Liver (tissue), 9 donors: Measurements from ENCODE around the gene ZNF57. TPM values are rescaled to one million over a fixed set of nuclear protein-coding genes. Genes with fewer than 3 reads are reported as not detected.

Experiments used
- DNase-seq: peaks from one replicate; pipeline ENCODE4 v3.0.0-alpha.2; 2017; ENCODE audit warnings: low spot score
- H3K27ac ChIP-seq, 2 donors: one replicate each; pipeline ENCODE4 v1.7.0; 2013; ENCODE audit warnings: inconsistent platforms in 2 of 2, low read length in 2 of 2, control low read depth in 1 of 2, low read depth in 1 of 2, mild to moderate bottlenecking in 1 of 2
- H3K27me3 ChIP-seq, 4 donors: one replicate each; pipeline versions ENCODE4 v1.6.1 to v1.7.0; 2013; ENCODE audit warnings: low read length in 3 of 4, inconsistent platforms in 1 of 4, mild to moderate bottlenecking in 1 of 4, moderate library complexity in 1 of 4; ENCODE audit not compliant: control insufficient read depth in 4 of 4, insufficient read depth in 4 of 4
- H3K36me3 ChIP-seq, 4 donors: one replicate each; pipeline versions ENCODE4 v1.6.1 to v1.7.0; 2013; ENCODE audit warnings: low read length in 3 of 4, mild to moderate bottlenecking in 3 of 4, low read depth in 1 of 4, moderate library complexity in 1 of 4; ENCODE audit not compliant: control insufficient read depth in 4 of 4, insufficient read depth in 3 of 4
- H3K4me1 ChIP-seq, 4 donors: one replicate each; pipeline versions ENCODE4 v1.6.1 to v1.7.0; 2013; ENCODE audit warnings: low read length in 3 of 4, mild to moderate bottlenecking in 3 of 4, moderate library complexity in 1 of 4; ENCODE audit not compliant: control insufficient read depth in 4 of 4, insufficient read depth in 4 of 4
- H3K4me3 ChIP-seq, 3 donors: one replicate each; pipeline versions ENCODE4 v1.6.1 to v1.7.0; 2013; ENCODE audit warnings: low read length in 3 of 3, control low read depth in 1 of 3, low read depth in 1 of 3, mild to moderate bottlenecking in 1 of 3
- H3K9ac ChIP-seq, 2 donors: one replicate each; pipeline ENCODE4 v1.7.0; 2013; ENCODE audit warnings: low read length in 2 of 2, mild to moderate bottlenecking in 2 of 2, moderate library complexity in 2 of 2, control low read depth in 1 of 2, low read depth in 1 of 2
- H3K9me3 ChIP-seq, 4 donors: one replicate each; pipeline versions ENCODE4 v1.6.1 to v1.7.0; 2013; ENCODE audit warnings: low read length in 3 of 4; ENCODE audit not compliant: control insufficient read depth in 4 of 4
- ATF3 ChIP-seq: IDR thresholded peaks from 2 replicates; pipeline ENCODE4 v1.6.1; 2016; ENCODE audit warnings: antibody characterized with exemption
- EGR1 ChIP-seq, 2 donors: IDR thresholded peaks; 2 replicates each; pipeline ENCODE4 v1.6.1; 2016 to 2018; ENCODE audit warnings: antibody characterized with exemption in 2 of 2, low read depth in 2 of 2
- FOXA1 ChIP-seq: IDR thresholded peaks from 2 replicates; pipeline ENCODE4 v1.6.1; 2016; ENCODE audit warnings: antibody characterized with exemption
- FOXA2 ChIP-seq: IDR thresholded peaks from 2 replicates; pipeline ENCODE4 v1.6.1; 2016; ENCODE audit warnings: antibody characterized with exemption
- GABPA ChIP-seq, 2 donors: IDR thresholded peaks in 1 of 2; conservative IDR thresholded peaks in 1 of 2; 2 replicates each; pipeline ENCODE4 v1.6.1; 2016; ENCODE audit warnings: antibody characterized with exemption in 2 of 2, mild to moderate bottlenecking in 1 of 2, moderate library complexity in 1 of 2
- HNF4A ChIP-seq, 2 donors: conservative IDR thresholded peaks; 2 replicates each; pipeline ENCODE4 v1.6.1; 2016; ENCODE audit warnings: antibody characterized with exemption in 2 of 2, mild to moderate bottlenecking in 2 of 2
- HNF4G ChIP-seq: IDR thresholded peaks from 2 replicates; pipeline ENCODE4 v1.6.1; 2016; ENCODE audit warnings: antibody characterized with exemption
- JUND ChIP-seq, 2 donors: IDR thresholded peaks; 2 replicates each; pipeline ENCODE4 v1.6.1; 2016; ENCODE audit warnings: antibody characterized with exemption in 2 of 2
- MAX ChIP-seq: IDR thresholded peaks from 2 replicates; pipeline ENCODE4 v1.6.1; 2016; ENCODE audit warnings: antibody characterized with exemption
- NR2F2 ChIP-seq: IDR thresholded peaks from 2 replicates; pipeline ENCODE4 v1.6.1; 2016; ENCODE audit warnings: antibody characterized with exemption
- RAD21 ChIP-seq, 2 donors: IDR thresholded peaks; 2 replicates each; pipeline ENCODE4 v1.6.1; 2016; ENCODE audit warnings: antibody characterized with exemption in 2 of 2, mild to moderate bottlenecking in 2 of 2
- REST ChIP-seq: IDR thresholded peaks from 2 replicates; pipeline ENCODE4 v1.6.1; 2016; ENCODE audit warnings: antibody characterized with exemption, mild to moderate bottlenecking
- RXRA ChIP-seq, 2 donors: IDR thresholded peaks; 2 replicates each; pipeline ENCODE4 v1.6.1; 2017 to 2018; ENCODE audit warnings: antibody characterized with exemption in 2 of 2, mild to moderate bottlenecking in 1 of 2
- SP1 ChIP-seq: IDR thresholded peaks from 2 replicates; pipeline ENCODE4 v1.6.1; 2018; ENCODE audit warnings: antibody characterized with exemption, mild to moderate bottlenecking
- TAF1 ChIP-seq: conservative IDR thresholded peaks from 2 replicates; pipeline ENCODE4 v1.6.1; 2016; ENCODE audit warnings: antibody characterized with exemption, mild to moderate bottlenecking
- YY1 ChIP-seq: IDR thresholded peaks from 2 replicates; pipeline ENCODE4 v1.6.1; 2016; ENCODE audit warnings: antibody characterized with exemption, mild to moderate bottlenecking
- WGBS: extraction: QIAGEN DNeasy Blood & Tissue Kit; methylation state at CpG from one replicate; pipeline ENCODE4 v1.1.7; 2013; 5-methylcytosine and 5-hydroxymethylcytosine counted together
- polyA plus RNA-seq, 2 donors: library from polyadenylated mRNA; stranded (reverse) in 1 of 2; unstranded in 1 of 2; fragments of 200-250 nt in 1 of 2; fragments of >200 nt in 1 of 2; fragmentation: Nextera tagmentation in 1 of 2; extraction: Ambion mirVana in 1 of 2; gene quantifications; one replicate each; pipeline versions ENCODE4 v1.2.1 to v1.2.3, GENCODE V29; 2013 to 2015
- total RNA-seq, 2 donors: library from RNA; depleted of rRNA; stranded (reverse); fragments of >200 nt; gene quantifications; one replicate each; pipeline ENCODE4 v1.2.3, GENCODE V29; 2014
- donor health status: healthy.
- donor health status: healthy.
- donor health status: healthy.
- donor health status: healthy.
- donor health status: healthy.

The ZNF57 gene
- total and polyA plus RNA-seq, 4 donors: 1.3 to 2.8 (median 1.8) TPM

- H3K4me1 ChIP-seq: peaks cover 2 to 11% (median 5%) of the 10 kb centered on the region in 4 donors
- no peak overlapping the region for H3K9ac ChIP-seq
- no peaks in the 10 kb centered on the region for H3K27me3 ChIP-seq
- H3K4me3 ChIP-seq: no peak overlapping the region
- no peak overlapping the region for H3K27ac ChIP-seq
- H3K36me3 ChIP-seq: no peaks in the 10 kb centered on the region
- no peaks in the 10 kb centered on the region for H3K9me3 ChIP-seq
- WGBS: 96% methylated on average over 5 of the region's 5 CpGs
- DNase-seq: no peak
- no peak for TF ChIP-seq NR2F2
- TF ChIP-seq EGR1 (IDR thresholded peaks at IDR 0.05; ENCODE audit: low read depth in 2 of 2): no peak
- no peak for TF ChIP-seq ATF3
Measured at GRCh38 chr19:2957160-2957559, 56.4 kb downstream of the ZNF57 start.

GRCh38 chr19:2960120-2960519 is 59.4 kb downstream of the ZNF57 start:
- Histone ChIP-seq H3K9ac (no peak overlapping the region), H3K27ac (no peak overlapping the region), H3K4me1 (peaks cover 0 to 5% (median 0%) of the 10 kb centered on the region in 4 donors), H3K4me3 (no peak overlapping the region), H3K9me3 (no peaks in the 10 kb centered on the region), H3K36me3 (no peaks in the 10 kb centered on the region), H3K27me3 (no peaks in the 10 kb centered on the region)
- TF ChIP-seq RAD21 (IDR thresholded peaks at IDR 0.05) (no peak), ATF3 (no peak), GABPA (IDR thresholded peaks at IDR 0.05 in 1 of 2, conservative IDR thresholded peaks at IDR 0.05 in 1 of 2) (no peak), MAX (no peak), SP1 (no peak), JUND (IDR thresholded peaks at IDR 0.05) (no peak), TAF1 (no peak), FOXA2 (no peak), FOXA1 (no peak), REST (no peak), HNF4G (no peak), HNF4A (conservative IDR thresholded peaks at IDR 0.05) (no peak), RXRA (IDR thresholded peaks at IDR 0.05) (no peak), YY1 (no peak)
- no peak for DNase-seq
- WGBS: 91% methylated on average over 12 of the region's 12 CpGs
